Mammary epithelial cell (primary cell): ENCODE results near the gene CFAP299.

Experiments
- EZH2 ChIP-seq: IDR thresholded peaks from 2 replicates; pipeline ENCODE4 v1.6.1; 2012; ENCODE audit warnings: low read length, inconsistent platforms, borderline replicate concordance
- TF ChIP-seq, protein P1 (sequence below), 2 donors: IDR thresholded peaks in 1 of 2; conservative IDR thresholded peaks in 1 of 2; 2 replicates each; pipeline ENCODE4 v1.5.1; 2011 to 2012; ENCODE audit warnings: inconsistent platforms in 2 of 2, low read length in 2 of 2, mild to moderate bottlenecking in 2 of 2, control low read depth in 1 of 2, low read depth in 1 of 2; ENCODE audit not compliant: insufficient read depth in 1 of 2; ENCODE audit errors: extremely low read depth in 1 of 2

DNA sequence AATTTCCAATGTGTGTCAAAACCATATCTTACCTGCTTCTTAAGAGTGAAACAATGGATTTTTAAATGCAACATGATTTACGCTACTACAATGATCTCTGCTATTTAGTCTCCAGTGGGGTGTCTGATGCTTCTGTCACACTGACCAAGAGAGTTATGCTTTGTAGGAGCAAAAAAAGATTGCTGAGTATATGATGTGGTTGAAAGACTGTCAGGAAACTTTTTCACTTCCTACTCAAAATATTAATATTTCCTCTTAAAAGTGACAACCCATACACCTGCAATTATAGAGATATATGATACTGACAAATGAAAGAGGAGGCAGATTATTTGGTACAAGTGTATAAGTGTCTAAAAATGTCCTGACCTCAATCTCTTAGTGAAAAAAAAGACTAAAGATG, 589.8 kb downstream of the CFAP299 start:
- TF ChIP-seq, protein P1, sequence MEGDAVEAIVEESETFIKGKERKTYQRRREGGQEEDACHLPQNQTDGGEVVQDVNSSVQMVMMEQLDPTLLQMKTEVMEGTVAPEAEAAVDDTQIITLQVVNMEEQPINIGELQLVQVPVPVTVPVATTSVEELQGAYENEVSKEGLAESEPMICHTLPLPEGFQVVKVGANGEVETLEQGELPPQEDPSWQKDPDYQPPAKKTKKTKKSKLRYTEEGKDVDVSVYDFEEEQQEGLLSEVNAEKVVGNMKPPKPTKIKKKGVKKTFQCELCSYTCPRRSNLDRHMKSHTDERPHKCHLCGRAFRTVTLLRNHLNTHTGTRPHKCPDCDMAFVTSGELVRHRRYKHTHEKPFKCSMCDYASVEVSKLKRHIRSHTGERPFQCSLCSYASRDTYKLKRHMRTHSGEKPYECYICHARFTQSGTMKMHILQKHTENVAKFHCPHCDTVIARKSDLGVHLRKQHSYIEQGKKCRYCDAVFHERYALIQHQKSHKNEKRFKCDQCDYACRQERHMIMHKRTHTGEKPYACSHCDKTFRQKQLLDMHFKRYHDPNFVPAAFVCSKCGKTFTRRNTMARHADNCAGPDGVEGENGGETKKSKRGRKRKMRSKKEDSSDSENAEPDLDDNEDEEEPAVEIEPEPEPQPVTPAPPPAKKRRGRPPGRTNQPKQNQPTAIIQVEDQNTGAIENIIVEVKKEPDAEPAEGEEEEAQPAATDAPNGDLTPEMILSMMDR (conservative IDR thresholded peaks at IDR 0.05 in 1 of 2, IDR thresholded peaks at IDR 0.05 in 1 of 2; ENCODE audit: extremely low read depth in 1 of 2, insufficient read depth in 1 of 2, low read depth in 1 of 2, low read length in 2 of 2) = no peak
- TF ChIP-seq EZH2 = no peak
